Keratinocyte (primary cell): ENCODE data around the gene HYAL3. TPM values are rescaled to one million over a fixed set of nuclear protein-coding genes. Genes with fewer than 3 reads are reported as not detected.

ENCODE experiments used
- DNase-seq: peaks from one replicate; pipeline ENCODE4 v3.0.0-alpha.2; 2011; ENCODE audit warnings: low read depth, missing footprints, low spot score
- FAIRE-seq: peaks from 2 replicates; lab custom pipeline; 2011; peaks lifted over from hg19 to GRCh38; lab: Jason Lieb, UNC
- H2AFZ ChIP-seq: 2 replicates; pipeline ENCODE4 v1.6.0; 2012; ENCODE audit warnings: low read length, control low read depth, inconsistent platforms; ENCODE audit not compliant: control insufficient read depth
- H3K27ac ChIP-seq: 2 replicates; pipeline ENCODE4 v1.5.1; 2011; ENCODE audit warnings: low read length; ENCODE audit not compliant: control insufficient read depth, insufficient read depth
- H3K27me3 ChIP-seq: 3 replicates; pipeline ENCODE4 v1.6.0; 2011; ENCODE audit warnings: low read length; ENCODE audit not compliant: control insufficient read depth, insufficient read depth; ENCODE audit errors: extremely low read depth
- H3K36me3 ChIP-seq, 2 experiments: 2 replicates in 1 of 2; 3 replicates in 1 of 2; pipeline ENCODE4 v1.5.1; 2011; ENCODE audit warnings: low read length in 2 of 2, mild to moderate bottlenecking in 1 of 2; ENCODE audit not compliant: control insufficient read depth in 2 of 2, insufficient read depth in 2 of 2; ENCODE audit errors: extremely low read depth in 1 of 2
- H3K4me1 ChIP-seq: 3 replicates; pipeline ENCODE4 v1.5.1; 2011; ENCODE audit warnings: low read length; ENCODE audit not compliant: control insufficient read depth, insufficient read depth; ENCODE audit errors: extremely low read depth
- H3K4me2 ChIP-seq: 3 replicates; pipeline ENCODE4 v1.6.0; 2011; ENCODE audit warnings: low read depth, low read length; ENCODE audit not compliant: control insufficient read depth, insufficient read depth; ENCODE audit errors: extremely low read depth
- H3K4me3 ChIP-seq, 3 experiments: fragments of 200-600 bp in 1 of 3; sonication (generic) in 1 of 3; 2 replicates in 2 of 3; 3 replicates in 1 of 3; pipeline ENCODE4 v1.5.1; 2011 to 2016; ENCODE audit warnings: low read length in 3 of 3, mild to moderate bottlenecking in 3 of 3, control low read depth in 2 of 3, inconsistent platforms in 1 of 3, low read depth in 1 of 3, mixed read lengths in 1 of 3, mixed run types in 1 of 3, moderate library complexity in 1 of 3; ENCODE audit not compliant: control insufficient read depth in 2 of 3, insufficient read depth in 2 of 3; ENCODE audit errors: extremely low read depth in 1 of 3
- H3K79me2 ChIP-seq: 2 replicates; pipeline ENCODE4 v1.6.0; 2012; ENCODE audit warnings: low read length; ENCODE audit not compliant: control insufficient read depth, insufficient read depth
- H3K9ac ChIP-seq: 3 replicates; pipeline ENCODE4 v1.6.0; 2011; ENCODE audit warnings: low read length; ENCODE audit not compliant: control insufficient read depth, insufficient read depth; ENCODE audit errors: extremely low read depth
- H3K9me1 ChIP-seq: 3 replicates; pipeline ENCODE4 v1.6.0; 2011; ENCODE audit warnings: low read length; ENCODE audit not compliant: control insufficient read depth, insufficient read depth; ENCODE audit errors: extremely low read depth
- H3K9me3 ChIP-seq: 2 replicates; pipeline ENCODE4 v1.5.1; 2012; ENCODE audit warnings: low read depth, low read length; ENCODE audit not compliant: control insufficient read depth
- H4K20me1 ChIP-seq: 3 replicates; pipeline ENCODE4 v1.6.0; 2011; ENCODE audit warnings: low read length; ENCODE audit not compliant: control insufficient read depth, insufficient read depth; ENCODE audit errors: extremely low read depth
- EZH2 ChIP-seq: IDR thresholded peaks from one replicate; pipeline ENCODE4 v1.6.1; 2012; ENCODE audit warnings: inconsistent platforms, mild to moderate bottlenecking, low read length, moderate library complexity
- dilution Hi-C: fragments of 300-500 bp; cut with MboI; formaldehyde crosslinking; loops from one replicate; pipeline ENCODE4 v1.7.0; 2020; ENCODE audit warnings: low sequenced_read_pairs; ENCODE audit not compliant: extremely low pct_ligation_motif_present
- polyA plus RNA-seq, 5 experiments: library from polyadenylated mRNA; depleted of rRNA in 3 of 5; stranded (reverse) in 3 of 5; stranded (forward) in 1 of 5; unstranded in 1 of 5; fragments of >200 nt; gene quantifications; 1 replicate in 1 of 5; 2 replicates in 3 of 5; 3 replicates in 1 of 5; pipeline versions ENCODE4 v1.2.1 to v1.2.3, GENCODE V29; 2011 to 2012; ENCODE audit warnings: missing spikeins in 2 of 5, low read depth in 1 of 5, low replicate concordance in 1 of 5
- TF ChIP-seq, protein P1 (sequence below), 3 experiments: IDR thresholded peaks in 1 of 3; conservative IDR thresholded peaks in 1 of 3; optimal IDR thresholded peaks in 1 of 3; 2 replicates in 2 of 3; 3 replicates in 1 of 3; pipeline versions ENCODE3 to v1.5.1; 2011; ENCODE audit warnings: low read length in 3 of 3, mild to moderate bottlenecking in 3 of 3, moderate library complexity in 2 of 3, control low read depth in 1 of 3, inconsistent platforms in 1 of 3; ENCODE audit not compliant: insufficient read depth in 2 of 3; ENCODE audit errors: extremely low read depth in 1 of 3

The HYAL3 gene
- polyA plus RNA-seq, 1 donor (not counting 4 experiments of a cell fraction or from before 2014, with no cell fraction given), result 6.6 TPM

DNA sequence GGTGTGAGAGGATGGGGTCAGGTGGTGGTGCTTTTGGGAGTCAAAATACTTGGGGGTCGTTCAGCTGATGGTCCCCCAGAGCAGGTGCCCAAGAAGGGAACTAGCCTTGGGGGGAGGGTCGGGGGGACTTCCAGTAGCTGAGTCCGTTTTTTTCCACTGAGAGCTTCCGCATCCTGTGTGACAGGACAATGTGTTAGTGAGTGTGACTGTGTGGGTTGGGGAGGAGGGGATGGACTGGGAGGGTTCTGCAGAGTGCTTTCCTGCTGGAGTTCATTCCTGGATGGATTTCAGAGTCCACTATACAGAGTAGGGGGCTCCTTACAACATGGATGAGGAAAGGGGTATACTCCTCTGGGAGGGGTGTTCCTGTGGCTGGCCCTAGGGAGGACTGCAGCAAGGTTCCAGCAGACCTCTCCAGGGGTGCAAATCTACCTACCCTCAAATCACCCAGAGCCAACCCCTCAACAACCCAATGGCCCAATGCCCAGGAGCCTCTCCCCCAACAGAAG, 23.9 kb upstream of the HYAL3 start:
- H2AFZ ChIP-seq, result no peak overlapping the region
- H3K27ac ChIP-seq, result no peak overlapping the region
- no peak for TF ChIP-seq EZH2
- TF ChIP-seq, protein P1, sequence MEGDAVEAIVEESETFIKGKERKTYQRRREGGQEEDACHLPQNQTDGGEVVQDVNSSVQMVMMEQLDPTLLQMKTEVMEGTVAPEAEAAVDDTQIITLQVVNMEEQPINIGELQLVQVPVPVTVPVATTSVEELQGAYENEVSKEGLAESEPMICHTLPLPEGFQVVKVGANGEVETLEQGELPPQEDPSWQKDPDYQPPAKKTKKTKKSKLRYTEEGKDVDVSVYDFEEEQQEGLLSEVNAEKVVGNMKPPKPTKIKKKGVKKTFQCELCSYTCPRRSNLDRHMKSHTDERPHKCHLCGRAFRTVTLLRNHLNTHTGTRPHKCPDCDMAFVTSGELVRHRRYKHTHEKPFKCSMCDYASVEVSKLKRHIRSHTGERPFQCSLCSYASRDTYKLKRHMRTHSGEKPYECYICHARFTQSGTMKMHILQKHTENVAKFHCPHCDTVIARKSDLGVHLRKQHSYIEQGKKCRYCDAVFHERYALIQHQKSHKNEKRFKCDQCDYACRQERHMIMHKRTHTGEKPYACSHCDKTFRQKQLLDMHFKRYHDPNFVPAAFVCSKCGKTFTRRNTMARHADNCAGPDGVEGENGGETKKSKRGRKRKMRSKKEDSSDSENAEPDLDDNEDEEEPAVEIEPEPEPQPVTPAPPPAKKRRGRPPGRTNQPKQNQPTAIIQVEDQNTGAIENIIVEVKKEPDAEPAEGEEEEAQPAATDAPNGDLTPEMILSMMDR (optimal IDR thresholded peaks at IDR 0.05 in 1 of 3, IDR thresholded peaks at IDR 0.05 in 1 of 3, conservative IDR thresholded peaks at IDR 0.05 in 1 of 3; ENCODE audit: extremely low read depth in 1 of 3, insufficient read depth in 2 of 3, low read length in 3 of 3), result no peak
- DNase-seq (no peak), FAIRE-seq (no peak)
- H3K79me2 ChIP-seq, result peaks cover 48% of the 10 kb centered on the region
- dilution Hi-C loops, result no loop called here
- no peak overlapping the region for H3K4me2 ChIP-seq
- H3K9ac ChIP-seq, result no peak overlapping the region
- peaks cover 21 to 26% of the 10 kb centered on the region in 2 experiments for H3K36me3 ChIP-seq
- no peak overlapping the region for H3K4me3 ChIP-seq
- H3K9me1 ChIP-seq, result peaks cover 3% of the 10 kb centered on the region
- H4K20me1 ChIP-seq, result no peaks in the 10 kb centered on the region
- no peaks in the 10 kb centered on the region for H3K9me3 ChIP-seq
- no peaks in the 10 kb centered on the region for H3K27me3 ChIP-seq
- H3K4me1 ChIP-seq, result peaks cover 32% of the 10 kb centered on the region

GRCh38 chr3:50322386-50323091, 23.3 kb upstream of the HYAL3 start, which contains the start of gene HYAL2:
TSS of gene HYAL2 (minus strand) at chr3:50322745. CDS start at chr3:50320489, 2,256 bp downstream.
- peak within 1 kb of the TSS; percentile 52 to 89 (median 84) for H3K4me3 ChIP-seq
- peaks cover 48% of the 10 kb centered on the region for H3K79me2 ChIP-seq
- no peaks in the 10 kb centered on the region for H4K20me1 ChIP-seq
- H2AFZ ChIP-seq, result peak within 1 kb of the TSS; percentile 96
- peak within 1 kb of the TSS; percentile 99 for H3K4me2 ChIP-seq
- FAIRE-seq (no peak), DNase-seq (no peak)
- dilution Hi-C loops, result no loop called here
- H3K4me1 ChIP-seq, result peaks cover 38% of the 10 kb centered on the region
- H3K27ac ChIP-seq, result peak within 1 kb of the TSS; percentile 99
- peaks cover 22 to 31% of the 10 kb centered on the region in 2 experiments for H3K36me3 ChIP-seq
- TF ChIP-seq EZH2, result no peak
- peak within 1 kb of the TSS; percentile 98 for H3K9ac ChIP-seq
- no peaks in the 10 kb centered on the region for H3K27me3 ChIP-seq
- H3K9me1 ChIP-seq, result peaks cover 3% of the 10 kb centered on the region
- no peaks in the 10 kb centered on the region for H3K9me3 ChIP-seq
